BJ (cell line): ENCODE data around the gene PRKAG2. TPM values are rescaled to one million over a fixed set of nuclear protein-coding genes. Genes with fewer than 3 reads are reported as not detected.

Source experiments
- CTCF ChIA-PET: fragments of 350-600 bp; formaldehyde crosslinking; extraction: SDS; loops from one replicate; lab custom pipeline; 2021; ENCODE audit warnings: antibody characterized with exemption, inconsistent platforms; lab: Yijun Ruan, JAX
- POLR2A ChIA-PET: fragments of 300-600 bp; sonication (Branson Sonifier 250); formaldehyde crosslinking; extraction: SDS; loops from one replicate; lab custom pipeline; 2021; ENCODE audit warnings: antibody characterized with exemption; lab: Charles Lee
- DNase-seq: peaks from one replicate; pipeline ENCODE4 v3.0.0-alpha.2; 2011; ENCODE audit warnings: low read depth
- H3K27me3 ChIP-seq: 2 replicates; pipeline ENCODE4 v1.6.0; 2011; ENCODE audit warnings: low read length; ENCODE audit not compliant: control insufficient read depth, insufficient read depth
- H3K36me3 ChIP-seq: 2 replicates; pipeline ENCODE4 v1.5.1; 2011; ENCODE audit warnings: low read length; ENCODE audit not compliant: control insufficient read depth, insufficient read depth
- H3K4me3 ChIP-seq: 2 replicates; pipeline ENCODE4 v1.5.1; 2011; ENCODE audit warnings: low read depth, mild to moderate bottlenecking, control low read depth, low read length
- polyA plus RNA-seq: library from polyadenylated mRNA; depleted of rRNA; stranded (reverse); fragments of >200 nt; gene quantifications from 2 replicates; pipeline ENCODE4 v1.2.3, GENCODE V29; 2011
- TF ChIP-seq, protein P1 (sequence below): IDR thresholded peaks from 2 replicates; pipeline ENCODE4 v1.5.1; 2011; ENCODE audit warnings: low read depth, mild to moderate bottlenecking, control low read depth, inconsistent platforms, low read length, moderate library complexity; ENCODE audit not compliant: insufficient read depth

PRKAG2 gene
- polyA plus RNA-seq, 1 experiment = 11.3 TPM

DNA sequence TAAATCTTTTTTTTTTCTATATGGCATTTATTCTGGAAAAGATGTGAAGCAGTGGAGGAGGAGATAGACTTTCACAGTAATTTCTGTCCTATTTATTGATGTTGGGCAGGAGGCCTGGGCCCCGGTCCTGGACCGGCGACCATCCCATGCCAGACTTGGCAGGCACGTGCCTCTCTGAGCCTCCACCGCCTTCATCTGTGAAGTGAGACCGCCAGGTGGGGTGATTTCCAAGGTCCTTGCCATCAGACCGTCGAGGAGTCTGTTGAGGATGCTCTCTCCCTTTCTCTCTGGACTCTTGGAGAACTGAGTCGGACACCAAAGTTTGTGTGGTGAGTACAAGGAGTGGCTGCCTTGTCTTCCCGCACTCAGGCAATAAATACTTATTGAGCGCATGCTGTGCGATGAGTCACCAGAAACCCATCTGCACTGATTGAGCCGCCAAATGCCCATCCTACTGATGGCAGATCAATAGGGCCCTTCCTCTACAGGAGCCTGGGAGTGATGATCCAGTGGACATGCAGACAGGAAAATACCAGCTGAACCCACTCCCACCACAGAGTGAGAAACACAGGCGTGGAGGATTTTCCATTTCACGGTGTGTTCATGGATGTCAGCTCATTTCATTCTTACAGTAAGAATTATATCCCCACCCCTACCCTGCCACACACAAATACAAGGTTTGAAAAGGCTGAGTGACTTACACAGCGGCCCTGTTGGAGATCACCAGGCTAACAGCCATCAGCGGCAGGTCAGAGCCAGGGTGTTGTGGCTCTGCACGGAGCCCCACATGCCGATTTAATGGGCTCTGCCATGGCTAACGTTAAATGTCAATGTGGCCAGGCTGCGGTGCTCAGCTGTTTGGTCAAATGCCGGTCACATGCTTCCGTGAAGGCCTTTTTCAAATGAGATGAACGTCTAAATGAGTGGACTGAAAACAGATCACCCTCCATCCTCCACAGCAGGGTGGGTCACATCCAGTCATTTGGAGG, 11.5 kb upstream of the PRKAG2 start:
- CTCF ChIA-PET = no interaction called here
- DNase-seq = no peak
- H3K4me3 ChIP-seq = no peak overlapping the region
- TF ChIP-seq, protein P1, sequence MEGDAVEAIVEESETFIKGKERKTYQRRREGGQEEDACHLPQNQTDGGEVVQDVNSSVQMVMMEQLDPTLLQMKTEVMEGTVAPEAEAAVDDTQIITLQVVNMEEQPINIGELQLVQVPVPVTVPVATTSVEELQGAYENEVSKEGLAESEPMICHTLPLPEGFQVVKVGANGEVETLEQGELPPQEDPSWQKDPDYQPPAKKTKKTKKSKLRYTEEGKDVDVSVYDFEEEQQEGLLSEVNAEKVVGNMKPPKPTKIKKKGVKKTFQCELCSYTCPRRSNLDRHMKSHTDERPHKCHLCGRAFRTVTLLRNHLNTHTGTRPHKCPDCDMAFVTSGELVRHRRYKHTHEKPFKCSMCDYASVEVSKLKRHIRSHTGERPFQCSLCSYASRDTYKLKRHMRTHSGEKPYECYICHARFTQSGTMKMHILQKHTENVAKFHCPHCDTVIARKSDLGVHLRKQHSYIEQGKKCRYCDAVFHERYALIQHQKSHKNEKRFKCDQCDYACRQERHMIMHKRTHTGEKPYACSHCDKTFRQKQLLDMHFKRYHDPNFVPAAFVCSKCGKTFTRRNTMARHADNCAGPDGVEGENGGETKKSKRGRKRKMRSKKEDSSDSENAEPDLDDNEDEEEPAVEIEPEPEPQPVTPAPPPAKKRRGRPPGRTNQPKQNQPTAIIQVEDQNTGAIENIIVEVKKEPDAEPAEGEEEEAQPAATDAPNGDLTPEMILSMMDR = no peak
- peaks cover 22% of the 10 kb centered on the region for H3K27me3 ChIP-seq
- POLR2A ChIA-PET = no interaction called here
- no peaks in the 10 kb centered on the region for H3K36me3 ChIP-seq

DNA sequence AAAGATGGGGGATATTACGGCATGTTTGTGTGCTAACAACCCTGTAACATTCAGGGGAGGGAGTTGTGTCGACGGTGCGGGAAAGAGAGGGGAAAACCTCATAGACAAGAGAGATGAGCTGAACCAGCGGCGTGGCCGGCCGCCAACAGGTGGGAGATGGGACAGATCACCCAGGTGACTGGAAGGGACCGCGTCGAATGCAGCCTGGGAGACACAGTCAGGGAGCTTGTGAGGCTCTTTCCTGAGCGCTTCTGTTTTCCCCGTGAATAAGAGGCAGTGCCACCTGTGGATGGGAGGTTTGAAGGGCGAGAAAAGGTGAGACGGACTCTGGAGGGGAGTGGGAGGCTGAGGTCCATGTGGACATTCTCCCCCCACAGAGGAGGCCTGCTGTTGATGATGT, 9.9 kb upstream of the PRKAG2 start:
- Histone ChIP-seq H3K4me3 (no peak overlapping the region), H3K36me3 (no peaks in the 10 kb centered on the region), H3K27me3 (peaks cover 21% of the 10 kb centered on the region)
- TF ChIP-seq, protein P1 = no peak
- ChIA-PET CTCF (no interaction called here), POLR2A (no interaction called here)
- DNase-seq = no peak

DNA sequence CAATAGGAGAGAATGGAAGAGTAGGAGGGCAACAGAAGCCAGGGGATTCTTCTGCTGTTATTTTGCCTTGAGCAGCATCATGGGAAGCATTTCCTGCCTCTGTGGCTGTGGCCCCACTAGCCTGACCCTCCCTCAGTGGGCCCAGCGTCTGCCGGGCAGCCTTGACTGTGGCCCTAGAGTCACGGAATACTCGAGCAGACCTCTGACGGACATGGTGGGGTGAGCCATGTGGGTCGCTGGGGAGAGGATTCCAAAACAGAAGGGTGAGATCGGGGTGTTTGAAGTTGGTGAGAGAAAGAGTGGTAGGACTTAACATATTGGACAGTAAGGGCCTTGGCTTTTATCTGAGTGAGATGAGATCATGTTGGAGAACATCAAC, 8.3 kb upstream of the PRKAG2 start:
- CTCF ChIA-PET = no interaction called here
- peaks cover 18% of the 10 kb centered on the region for H3K27me3 ChIP-seq
- POLR2A ChIA-PET = no interaction called here
- TF ChIP-seq, protein P1 = no peak
- H3K36me3 ChIP-seq = no peaks in the 10 kb centered on the region
- no peak overlapping the region for H3K4me3 ChIP-seq
- no peak for DNase-seq

DNA sequence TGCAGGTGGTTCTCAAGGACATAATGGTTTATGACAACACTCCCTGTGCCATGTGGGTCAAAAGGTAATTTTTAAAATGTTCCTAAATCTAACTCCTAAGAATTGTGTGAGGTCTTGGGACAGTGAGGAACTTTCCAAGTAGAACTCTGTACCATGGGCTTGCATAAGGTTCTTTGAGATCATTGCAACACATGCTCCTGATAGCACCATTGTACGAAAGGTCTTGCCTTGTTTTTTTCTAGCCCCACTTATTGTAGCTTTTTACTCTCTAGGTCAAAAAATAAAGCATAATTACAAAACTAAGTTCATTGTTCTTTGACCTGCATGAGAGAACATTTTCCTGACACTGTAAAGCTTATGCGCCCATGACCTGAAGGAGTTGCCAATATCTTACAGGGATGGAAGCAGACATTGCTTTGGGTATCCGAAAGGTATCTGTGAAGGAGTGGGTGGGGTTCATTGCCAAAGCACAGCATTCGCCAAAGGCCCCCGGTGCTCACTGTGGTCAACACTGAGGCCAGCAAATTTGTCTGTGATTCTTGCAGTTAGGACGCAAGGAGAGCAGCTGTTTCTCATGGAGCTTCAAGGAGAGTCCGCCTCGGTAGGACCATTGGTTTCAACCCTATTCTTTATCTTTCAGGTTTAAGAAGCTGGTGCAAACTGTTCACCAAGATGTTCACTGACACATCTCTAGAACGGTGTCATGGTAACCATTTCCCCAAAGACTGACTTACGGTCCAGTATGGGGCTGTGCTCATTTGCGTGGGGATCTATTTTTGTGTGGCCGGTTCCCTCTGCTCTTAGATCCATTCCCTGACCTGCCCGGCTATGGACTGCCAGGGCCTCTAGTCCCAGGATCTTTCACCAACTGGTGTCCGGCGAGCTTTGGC, 7.6 kb upstream of the PRKAG2 start:
- Histone ChIP-seq H3K4me3 (no peak overlapping the region), H3K27me3 (peaks cover 13% of the 10 kb centered on the region), H3K36me3 (no peaks in the 10 kb centered on the region)
- CTCF ChIA-PET = no interaction called here
- no peak for DNase-seq
- TF ChIP-seq, protein P1 = no peak
- POLR2A ChIA-PET = no interaction called here

DNA sequence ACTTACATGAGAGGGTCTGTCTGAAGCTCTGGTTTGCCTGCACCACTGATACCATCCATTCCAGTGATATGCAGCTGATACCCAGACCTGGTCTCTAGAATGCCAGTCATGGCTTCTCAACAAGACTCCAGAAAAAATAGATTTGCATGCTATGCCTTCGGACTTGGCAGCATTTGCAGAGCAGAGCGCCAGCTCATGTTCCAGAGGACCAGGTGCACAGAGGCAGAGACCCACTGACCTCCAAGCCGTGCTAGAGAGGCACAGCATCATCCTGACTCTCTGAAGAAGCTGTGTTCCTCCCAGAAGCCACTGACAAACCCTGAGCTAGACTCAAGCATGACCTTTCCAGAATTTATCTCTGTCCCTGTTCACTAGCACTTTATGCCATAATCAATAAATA, 6.9 kb upstream of the PRKAG2 start:
- DNase-seq = no peak
- H3K4me3 ChIP-seq = no peak overlapping the region
- POLR2A ChIA-PET = no interaction called here
- TF ChIP-seq, protein P1 = no peak
- CTCF ChIA-PET = no interaction called here
- H3K36me3 ChIP-seq = no peaks in the 10 kb centered on the region
- H3K27me3 ChIP-seq = peaks cover 15% of the 10 kb centered on the region
